AG10803 (cell line): ENCODE results near the gene FRMD1.
A peak's percentile ranks its signal among the peaks of the same experiment; 100 is the strongest.

Source experiments
- DNase-seq: peaks from one replicate; pipeline ENCODE4 v3.0.0; 2010; ENCODE audit warnings: low read depth
- H3K4me3 ChIP-seq: 2 replicates; pipeline ENCODE4 v1.5.1; 2011; ENCODE audit warnings: mild to moderate bottlenecking, low read length, control low read depth
- CTCF ChIP-seq: conservative IDR thresholded peaks from 2 replicates; pipeline ENCODE4 v1.5.1; 2011; ENCODE audit warnings: mild to moderate bottlenecking, low read length, control low read depth, inconsistent platforms

Gene FRMD1

GRCh38 chr6:168033791-168034190 lies 45.2 kb downstream of the FRMD1 start:
- no peak for TF ChIP-seq CTCF
- H3K4me3 ChIP-seq, result no peak overlapping the region
- DNase-seq, result no peak

GRCh38 chr6:168032005-168032760 lies 46.8 kb downstream of the FRMD1 start:
- no peak overlapping the region for H3K4me3 ChIP-seq
- TF ChIP-seq CTCF, result peak; percentile 72
- peak; percentile 80 for DNase-seq

- DNase-seq, result peak; percentile 81
- H3K4me3 ChIP-seq, result no peak overlapping the region
- no peak for TF ChIP-seq CTCF
These were observed 47.5 kb downstream of the FRMD1 start for GRCh38 chr6:168031411-168031971.

DNA sequence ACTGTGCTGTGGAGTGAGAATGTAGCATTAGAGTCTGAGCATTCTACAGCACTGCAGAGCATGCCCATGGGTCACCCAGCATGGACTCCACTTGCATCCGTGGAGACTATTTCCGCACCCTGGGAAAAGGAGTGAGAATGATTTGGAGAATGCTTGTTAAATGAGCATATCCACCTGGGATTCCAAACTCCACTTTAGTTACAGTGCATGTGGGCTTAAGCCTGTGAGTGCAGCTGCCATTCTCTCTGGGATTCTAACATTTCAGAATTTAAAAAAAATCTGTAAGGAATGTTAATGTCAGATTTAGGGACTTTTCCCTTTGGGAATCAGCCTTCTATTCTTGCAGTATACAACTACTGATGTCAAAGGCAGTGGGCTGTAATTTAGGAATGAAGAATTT lies 48.1 kb downstream of the FRMD1 start:
- TF ChIP-seq CTCF, result no peak
- no peak overlapping the region for H3K4me3 ChIP-seq
- DNase-seq, result no peak

GRCh38 chr6:168030218-168030746 lies 48.7 kb downstream of the FRMD1 start:
- no peak for TF ChIP-seq CTCF
- DNase-seq, result no peak
- H3K4me3 ChIP-seq, result no peak overlapping the region

- H3K4me3 ChIP-seq, result no peak overlapping the region
- DNase-seq, result no peak
- TF ChIP-seq CTCF, result no peak
These were observed 49.4 kb downstream of the FRMD1 start for GRCh38 chr6:168029459-168030217.
